Neural progenitor cell (in vitro differentiated cells): ENCODE measurements around the gene TCF19. TPM values are rescaled to one million over a fixed set of nuclear protein-coding genes. Genes with fewer than 3 reads are reported as not detected.
"Not testable (repeated sequence)": the region's sequence is repeated elsewhere in the genome, so short reads cannot be mapped to it uniquely, and the experiment has no call there.

Experiments used
- DNase-seq: peaks from one replicate; pipeline ENCODE4 v3.0.0-alpha.2; 2016; ENCODE audit warnings: low spot score
- H2AFZ ChIP-seq: fragments of 200-600 bp; sonication (generic); replicated peaks from 2 replicates; pipeline ENCODE4 v1.6.1; 2016; ENCODE audit warnings: antibody characterized with exemption
- H3F3A ChIP-seq: fragments of 200-600 bp; sonication (generic); 2 replicates; pipeline ENCODE4 v1.6.1; 2016; ENCODE audit warnings: antibody characterized with exemption, low read depth
- H3K27ac ChIP-seq: fragments of 200-600 bp; sonication (generic); 2 replicates; pipeline ENCODE4 v1.5.1; 2016; ENCODE audit warnings: mild to moderate bottlenecking
- H3K27me3 ChIP-seq: fragments of 200-600 bp; sonication (generic); 2 replicates; pipeline ENCODE4 v1.6.1; 2016; ENCODE audit warnings: mild to moderate bottlenecking, moderate library complexity
- H3K36me3 ChIP-seq: fragments of 200-600 bp; sonication (generic); 2 replicates; pipeline ENCODE4 v1.5.1; 2016
- H3K4me1 ChIP-seq: fragments of 200-600 bp; sonication (generic); 2 replicates; pipeline ENCODE4 v1.6.1; 2016; ENCODE audit warnings: mixed run types
- H3K4me2 ChIP-seq: fragments of 200-600 bp; sonication (generic); 2 replicates; pipeline ENCODE4 v1.6.1; 2016
- H3K4me3 ChIP-seq: fragments of 200-600 bp; sonication (generic); 2 replicates; pipeline ENCODE4 v1.5.1; 2016
- H3K79me2 ChIP-seq: fragments of 200-600 bp; sonication (generic); 2 replicates; pipeline ENCODE4 v1.6.1; 2016; ENCODE audit warnings: low read depth
- H3K9ac ChIP-seq: fragments of 200-600 bp; sonication (generic); 2 replicates; pipeline ENCODE4 v1.6.1; 2016
- H3K9me3 ChIP-seq: fragments of 200-600 bp; sonication (generic); 2 replicates; pipeline ENCODE4 v1.5.1; 2016; ENCODE audit warnings: low read depth
- H4K20me1 ChIP-seq: fragments of 200-600 bp; sonication (generic); 2 replicates; pipeline ENCODE4 v1.6.1; 2016; ENCODE audit warnings: low read depth
- H3K27ac Mint-ChIP-seq: 3 replicates; pipeline ENCODE4 v1.8.0; 2021; ENCODE audit warnings: mixed read lengths
- H3K27me3 Mint-ChIP-seq: 2 replicates; pipeline ENCODE4 v1.8.0; 2022; ENCODE audit warnings: low read depth, mild to moderate bottlenecking, inconsistent platforms, moderate library complexity, mixed read lengths; ENCODE audit not compliant: insufficient read depth
- H3K36me3 Mint-ChIP-seq: 3 replicates; pipeline ENCODE4 v1.8.0; 2021; ENCODE audit warnings: mixed read lengths
- H3K4me1 Mint-ChIP-seq: 3 replicates; pipeline ENCODE4 v1.8.0; 2021; ENCODE audit warnings: mixed read lengths
- H3K4me3 Mint-ChIP-seq: 3 replicates; pipeline ENCODE4 v1.8.0; 2021; ENCODE audit warnings: mild to moderate bottlenecking, moderate library complexity, mixed read lengths
- H3K9me3 Mint-ChIP-seq: 3 replicates; pipeline ENCODE4 v1.8.0; 2020; ENCODE audit warnings: mixed read lengths
- CTCF ChIP-seq: fragments of 200-600 bp; sonication (generic); IDR thresholded peaks from 2 replicates; pipeline ENCODE4 v1.5.1; 2017; ENCODE audit warnings: antibody characterized with exemption, mild to moderate bottlenecking
- EZH2 ChIP-seq: fragments of 200-600 bp; sonication (generic); IDR thresholded peaks from 2 replicates; pipeline ENCODE4 v1.6.1; 2017; ENCODE audit warnings: antibody characterized with exemption, mild to moderate bottlenecking, moderate library complexity
- EZH2phosphoT487 ChIP-seq: fragments of 200-600 bp; sonication (generic); IDR thresholded peaks from 2 replicates; pipeline ENCODE4 v1.6.1; 2017; ENCODE audit warnings: antibody characterized with exemption
- total RNA-seq: library from RNA; depleted of rRNA; stranded (reverse); fragments of >200 nt; gene quantifications from 2 replicates; pipeline ENCODE4 v1.2.3, GENCODE V29; 2015; ENCODE audit warnings: low replicate concordance

Gene TCF19
- total RNA-seq, 1 donor from 2014 or later, result 6.2 TPM

DNA sequence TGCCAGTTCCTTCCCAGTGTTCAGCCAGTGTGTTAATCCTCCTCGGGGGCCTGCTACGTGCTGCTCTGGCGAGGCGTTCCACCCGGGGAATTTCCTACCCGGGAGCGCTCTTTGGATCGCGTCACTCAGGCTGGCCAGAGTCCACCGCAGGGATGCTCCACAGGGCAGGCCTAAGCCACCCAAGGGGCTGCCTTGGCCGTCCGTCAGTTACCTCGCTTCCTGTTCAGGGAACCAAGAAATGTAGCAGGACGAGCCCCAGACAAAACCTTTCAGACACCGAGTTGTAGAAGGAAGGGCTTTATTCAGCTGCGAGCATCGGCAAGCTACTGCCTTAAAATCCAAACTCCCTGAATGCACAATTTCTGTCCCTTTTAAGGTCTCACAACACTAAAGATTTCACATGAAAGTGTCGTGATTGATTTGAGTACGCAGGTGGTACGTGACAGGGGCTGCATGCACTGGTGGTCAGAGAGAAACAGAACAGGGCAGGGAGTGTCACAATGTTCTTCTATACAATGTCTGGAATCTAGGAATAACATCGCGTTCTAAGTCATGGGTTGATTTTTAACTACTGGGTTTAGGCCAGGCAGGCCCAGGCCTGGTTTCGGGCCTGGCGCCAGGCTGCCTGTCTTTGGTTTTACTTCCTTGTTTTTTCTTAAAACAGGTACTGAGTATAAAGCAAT lies 27.8 kb downstream of the TCF19 start:
- Histone ChIP-seq H3K9ac (no peak overlapping the region), H3K4me1 (peaks cover 9% of the 10 kb centered on the region), H2AFZ (no peak overlapping the region), H3K79me2 (no peaks in the 10 kb centered on the region), H3K27me3 (no peaks in the 10 kb centered on the region), H3K4me2 (no peak overlapping the region), H3K4me3 (no peak overlapping the region), H3K9me3 (no peaks in the 10 kb centered on the region), H3F3A (no peaks in the 10 kb centered on the region), H3K36me3 (no peaks in the 10 kb centered on the region), H3K27ac (no peak overlapping the region), H4K20me1 (no peaks in the 10 kb centered on the region)
- H3K9me3 Mint-ChIP-seq, result no peaks in the 10 kb centered on the region
- H3K4me3 Mint-ChIP-seq, result no peak overlapping the region
- peaks cover 3% of the 10 kb centered on the region for H3K27me3 Mint-ChIP-seq
- H3K4me1 Mint-ChIP-seq, result peaks cover 8% of the 10 kb centered on the region
- no peak overlapping the region for H3K27ac Mint-ChIP-seq
- no peaks in the 10 kb centered on the region for H3K36me3 Mint-ChIP-seq
- TF ChIP-seq EZH2phosphoT487, result no peak
- TF ChIP-seq CTCF, result no peak
- no peak for TF ChIP-seq EZH2
- no peak for DNase-seq

DNA sequence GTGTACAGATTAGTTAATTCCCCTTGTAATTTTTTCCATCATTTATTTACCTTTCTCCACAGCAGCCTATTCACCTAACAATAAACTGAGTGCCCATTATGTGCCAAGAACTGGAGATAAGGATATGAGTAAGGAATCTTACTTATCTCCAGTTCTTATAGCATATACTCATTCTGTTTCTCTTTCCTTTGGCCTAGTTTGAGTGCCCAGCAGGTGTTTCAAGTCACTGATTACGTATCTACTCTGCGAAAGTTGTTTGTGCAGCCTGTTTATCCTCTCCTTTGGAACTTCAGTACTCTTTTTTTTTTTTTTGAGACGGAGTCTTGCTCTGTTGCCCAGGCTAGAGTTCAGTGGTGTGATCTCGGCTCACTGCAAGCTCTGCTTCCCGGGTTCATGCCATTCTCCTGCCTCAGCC lies 29.4 kb downstream of the TCF19 start:
- Mint-ChIP-seq H3K27me3 (peaks cover 3% of the 10 kb centered on the region), H3K9me3 (no peaks in the 10 kb centered on the region), H3K36me3 (no peaks in the 10 kb centered on the region), H3K4me1 (peaks cover 8% of the 10 kb centered on the region), H3K4me3 (no peak overlapping the region), H3K27ac (no peak overlapping the region)
- no peaks in the 10 kb centered on the region for H3K9me3 ChIP-seq
- no peak for DNase-seq
- TF ChIP-seq CTCF (no peak), EZH2 (no peak), EZH2phosphoT487 (no peak)
- no peak overlapping the region for H2AFZ ChIP-seq
- H3K4me2 ChIP-seq, result no peak overlapping the region
- H3K4me1 ChIP-seq, result peaks cover 9% of the 10 kb centered on the region
- no peaks in the 10 kb centered on the region for H3F3A ChIP-seq
- H3K36me3 ChIP-seq, result no peaks in the 10 kb centered on the region
- no peak overlapping the region for H3K4me3 ChIP-seq
- no peak overlapping the region for H3K27ac ChIP-seq
- H3K27me3 ChIP-seq, result no peaks in the 10 kb centered on the region
- H4K20me1 ChIP-seq, result no peaks in the 10 kb centered on the region
- no peak overlapping the region for H3K9ac ChIP-seq
- H3K79me2 ChIP-seq, result no peaks in the 10 kb centered on the region

GRCh38 chr6:31189223-31189622 lies 30.8 kb downstream of the TCF19 start:
- H3K27me3 ChIP-seq, H3K9ac ChIP-seq, H3K4me3 Mint-ChIP-seq, H3K36me3 ChIP-seq, H3F3A ChIP-seq, H2AFZ ChIP-seq, H3K79me2 ChIP-seq, H3K9me3 ChIP-seq, H3K27ac ChIP-seq, DNase-seq, H3K4me1 Mint-ChIP-seq, H4K20me1 ChIP-seq, H3K9me3 Mint-ChIP-seq, H3K4me1 ChIP-seq, H3K27me3 Mint-ChIP-seq, H3K4me3 ChIP-seq, H3K27ac Mint-ChIP-seq, H3K4me2 ChIP-seq, H3K36me3 Mint-ChIP-seq: not testable (repeated sequence)

DNA sequence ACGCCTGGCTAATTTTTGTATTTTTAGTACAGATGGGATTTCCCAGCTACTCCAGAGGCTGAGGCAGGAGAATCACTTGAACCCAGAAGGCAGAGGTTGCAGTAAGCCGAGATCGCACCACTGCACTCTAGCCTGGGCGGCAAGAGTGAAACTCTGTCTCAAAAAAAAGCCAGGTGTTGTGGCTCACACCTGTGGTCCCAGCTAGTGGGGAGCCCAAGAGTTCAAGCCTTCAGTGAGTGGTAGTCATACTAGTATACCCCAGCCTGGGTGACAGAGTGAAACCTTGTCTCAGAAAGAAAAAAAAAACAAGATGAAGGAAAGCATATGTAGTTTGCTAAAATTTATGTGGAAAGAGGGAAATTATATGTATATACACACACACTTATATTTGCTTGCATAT lies 32.1 kb downstream of the TCF19 start:
- DNase-seq, result no peak
- no peak overlapping the region for H3K27ac Mint-ChIP-seq
- Histone ChIP-seq H3K27ac (no peak overlapping the region), H4K20me1 (no peaks in the 10 kb centered on the region), H3K4me1 (no peaks in the 10 kb centered on the region), H3K9ac (no peak overlapping the region), H3F3A (no peaks in the 10 kb centered on the region), H3K4me2 (no peak overlapping the region), H3K4me3 (no peak overlapping the region), H3K36me3 (no peaks in the 10 kb centered on the region), H3K9me3 (no peaks in the 10 kb centered on the region), H3K27me3 (no peaks in the 10 kb centered on the region), H3K79me2 (no peaks in the 10 kb centered on the region), H2AFZ (no peak overlapping the region)
- H3K4me1 Mint-ChIP-seq, result peaks cover 4% of the 10 kb centered on the region
- H3K9me3 Mint-ChIP-seq, result no peaks in the 10 kb centered on the region
- no peak for TF ChIP-seq EZH2phosphoT487
- TF ChIP-seq EZH2, result no peak
- TF ChIP-seq CTCF, result no peak
- no peak overlapping the region for H3K4me3 Mint-ChIP-seq
- peaks cover 5% of the 10 kb centered on the region for H3K27me3 Mint-ChIP-seq
- no peaks in the 10 kb centered on the region for H3K36me3 Mint-ChIP-seq
